Trophoblast cell (in vitro differentiated cells and primary cell): ENCODE results near the gene TRIM37.
A peak's percentile ranks its signal among the peaks of the same experiment; 100 is the strongest.
"Not testable (repeated sequence)": the region's sequence is repeated elsewhere in the genome, so short reads cannot be mapped to it uniquely, and the experiment has no call there.

Experiments used
- DNase-seq, 2 donors: peaks; one replicate each; pipeline ENCODE4 v3.0.0-alpha.2; 2016
- H2AFZ ChIP-seq: 2 replicates; pipeline ENCODE4 v1.6.1; 2013; ENCODE audit warnings: low read length, moderate library complexity, mild to moderate bottlenecking; ENCODE audit not compliant: insufficient read depth, poor library complexity
- H2AK5ac ChIP-seq: 2 replicates; pipeline ENCODE4 v1.6.1; 2013; ENCODE audit warnings: mild to moderate bottlenecking, low read length
- H2BK120ac ChIP-seq: 2 replicates; pipeline ENCODE4 v1.6.1; 2013; ENCODE audit warnings: low read length, mild to moderate bottlenecking, moderate library complexity; ENCODE audit not compliant: insufficient read depth, poor library complexity
- H2BK12ac ChIP-seq: 2 replicates; pipeline ENCODE4 v1.6.1; 2013; ENCODE audit warnings: mild to moderate bottlenecking, low read length, moderate library complexity
- H2BK5ac ChIP-seq: 2 replicates; pipeline ENCODE4 v1.6.1; 2013; ENCODE audit warnings: low read length, low read depth, moderate library complexity, mild to moderate bottlenecking; ENCODE audit not compliant: poor library complexity
- H3K14ac ChIP-seq: 2 replicates; pipeline ENCODE4 v1.6.1; 2013; ENCODE audit warnings: mild to moderate bottlenecking, low read length
- H3K18ac ChIP-seq: 2 replicates; pipeline ENCODE4 v1.6.1; 2013; ENCODE audit warnings: mild to moderate bottlenecking, low read length
- H3K23ac ChIP-seq: 2 replicates; pipeline ENCODE4 v1.6.1; 2013; ENCODE audit warnings: low read length
- H3K27ac ChIP-seq: 2 replicates; pipeline ENCODE4 v1.5.1; 2013; ENCODE audit warnings: low read depth, mild to moderate bottlenecking, inconsistent platforms, low read length, moderate library complexity
- H3K27me3 ChIP-seq: 2 replicates; pipeline ENCODE4 v1.6.1; 2013; ENCODE audit warnings: inconsistent platforms, mild to moderate bottlenecking, low read length, moderate library complexity; ENCODE audit not compliant: insufficient read depth
- H3K36me3 ChIP-seq, 2 experiments: 1 replicate in 1 of 2; 2 replicates in 1 of 2; pipeline ENCODE4 v1.6.1; 2013; ENCODE audit warnings: low read length in 2 of 2, mild to moderate bottlenecking in 2 of 2, moderate library complexity in 1 of 2; ENCODE audit not compliant: insufficient read depth in 2 of 2, control insufficient read depth in 1 of 2
- H3K4ac ChIP-seq: 2 replicates; pipeline ENCODE4 v1.6.1; 2013; ENCODE audit warnings: low read depth, mild to moderate bottlenecking, low read length, moderate library complexity
- H3K4me1 ChIP-seq, 2 experiments: 1 replicate in 1 of 2; 2 replicates in 1 of 2; pipeline ENCODE4 v1.6.1; 2013; ENCODE audit warnings: low read length in 2 of 2, mild to moderate bottlenecking in 2 of 2, moderate library complexity in 1 of 2; ENCODE audit not compliant: insufficient read depth in 2 of 2, control insufficient read depth in 1 of 2
- H3K4me2 ChIP-seq: 2 replicates; pipeline ENCODE4 v1.6.1; 2013; ENCODE audit warnings: inconsistent platforms, mild to moderate bottlenecking, low read length, moderate library complexity
- H3K4me3 ChIP-seq: 2 replicates; pipeline ENCODE4 v1.5.1; 2013; ENCODE audit warnings: mild to moderate bottlenecking, low read depth, low read length, inconsistent platforms
- H3K79me1 ChIP-seq: one replicate; pipeline ENCODE4 v1.6.1; 2013; ENCODE audit warnings: low read length
- H3K79me2 ChIP-seq: 2 replicates; pipeline ENCODE4 v1.6.1; 2013; ENCODE audit warnings: low read length, mild to moderate bottlenecking; ENCODE audit not compliant: control insufficient read depth, insufficient read depth, poor library complexity
- H3K9ac ChIP-seq: 2 replicates; pipeline ENCODE4 v1.6.1; 2013; ENCODE audit warnings: mild to moderate bottlenecking, low read length
- H3K9me3 ChIP-seq: 2 replicates; pipeline ENCODE4 v1.6.1; 2013; ENCODE audit warnings: low read depth, mild to moderate bottlenecking, control low read depth, inconsistent platforms, low read length; ENCODE audit not compliant: insufficient read depth
- H4K12ac ChIP-seq: 2 replicates; pipeline ENCODE4 v1.6.1; 2013; ENCODE audit warnings: low read depth, mild to moderate bottlenecking, low read length, moderate library complexity
- H4K8ac ChIP-seq: 2 replicates; pipeline ENCODE4 v1.6.1; 2013; ENCODE audit warnings: low read depth, mild to moderate bottlenecking, low read length, moderate library complexity
- H4K91ac ChIP-seq: one replicate; pipeline ENCODE4 v1.6.1; 2013; ENCODE audit warnings: low read depth, mild to moderate bottlenecking, low read length, moderate library complexity
- WGBS: extraction: QIAGEN DNeasy Blood & Tissue Kit; methylation state at CpG from one replicate; pipeline ENCODE4 v1.1.7; 2013; ENCODE audit warnings: missing lambda C conversion rate; ENCODE audit not compliant: insufficient read length, insufficient coverage; ENCODE audit errors: extremely low coverage; 5-methylcytosine and 5-hydroxymethylcytosine counted together

The TRIM37 gene

GRCh38 chr17:59093702-59094231 lies 12.9 kb downstream of the TRIM37 start:
- no peak overlapping the region for H3K4me2 ChIP-seq
- no peak overlapping the region for H3K27ac ChIP-seq
- H3K79me2 ChIP-seq = no peaks in the 10 kb centered on the region
- H3K9me3 ChIP-seq = no peaks in the 10 kb centered on the region
- no peak overlapping the region for H3K4me3 ChIP-seq
- no peak overlapping the region for H2BK12ac ChIP-seq
- H2AK5ac ChIP-seq = no peak overlapping the region
- H4K12ac ChIP-seq = no peak overlapping the region
- no peak overlapping the region for H3K18ac ChIP-seq
- no peak overlapping the region for H3K23ac ChIP-seq
- H2BK120ac ChIP-seq = no peak overlapping the region
- no peak overlapping the region for H3K9ac ChIP-seq
- H3K79me1 ChIP-seq = no peaks in the 10 kb centered on the region
- no peak overlapping the region for H4K8ac ChIP-seq
- peaks cover 3% of the 10 kb centered on the region in 2 experiments for H3K4me1 ChIP-seq
- DNase-seq = peak; percentile 91
- H3K27me3 ChIP-seq = no peaks in the 10 kb centered on the region
- no peak overlapping the region for H3K14ac ChIP-seq
- H3K36me3 ChIP-seq = peaks cover 7 to 14% of the 10 kb centered on the region in 2 experiments
- no peak overlapping the region for H2BK5ac ChIP-seq
- H4K91ac ChIP-seq = no peak overlapping the region
- H3K4ac ChIP-seq = no peak overlapping the region
- no peak overlapping the region for H2AFZ ChIP-seq
- WGBS = no CpG with 5 or more reads among the region's 8 CpGs

GRCh38 chr17:59093145-59093701 lies 13.5 kb downstream of the TRIM37 start:
- Histone ChIP-seq H3K4me1 (peaks cover 3% of the 10 kb centered on the region in 2 experiments), H3K79me1 (no peaks in the 10 kb centered on the region), H3K4me3 (no peak overlapping the region), H3K9ac (no peak overlapping the region), H2AFZ (no peak overlapping the region), H3K18ac (no peak overlapping the region), H2AK5ac (no peak overlapping the region), H4K12ac (no peak overlapping the region), H3K9me3 (no peaks in the 10 kb centered on the region), H2BK120ac (no peak overlapping the region), H3K79me2 (no peaks in the 10 kb centered on the region), H3K4ac (no peak overlapping the region), H4K91ac (no peak overlapping the region), H3K36me3 (peaks cover 9 to 16% of the 10 kb centered on the region in 2 experiments), H2BK12ac (no peak overlapping the region), H3K4me2 (no peak overlapping the region), H3K14ac (no peak overlapping the region), H3K27ac (no peak overlapping the region), H3K27me3 (no peaks in the 10 kb centered on the region), H4K8ac (no peak overlapping the region), H3K23ac (no peak overlapping the region), H2BK5ac (no peak overlapping the region)
- DNase-seq = no peak
- no CpG with 5 or more reads among the region's 4 CpGs for WGBS

GRCh38 chr17:59090593-59090992 lies 16.1 kb downstream of the TRIM37 start:
- not testable (repeated sequence) for H2BK12ac ChIP-seq, H3K23ac ChIP-seq, H3K79me1 ChIP-seq, H4K12ac ChIP-seq, H3K14ac ChIP-seq, H4K8ac ChIP-seq, H3K9ac ChIP-seq, H3K4me1 ChIP-seq, H3K9me3 ChIP-seq, H2BK5ac ChIP-seq, H3K27ac ChIP-seq, H3K18ac ChIP-seq, H2BK120ac ChIP-seq, H3K4me3 ChIP-seq, H3K27me3 ChIP-seq, H2AK5ac ChIP-seq, H3K4ac ChIP-seq, H3K4me2 ChIP-seq, H2AFZ ChIP-seq, DNase-seq, H4K91ac ChIP-seq, H3K79me2 ChIP-seq
- peaks cover 9 to 14% of the 10 kb centered on the region in 2 experiments for H3K36me3 ChIP-seq
- WGBS = no CpG with 5 or more reads among the region's 12 CpGs

- H3K27ac ChIP-seq = no peak overlapping the region
- H3K36me3 ChIP-seq = peaks cover 8% of the 10 kb centered on the region in 2 experiments
- no peak overlapping the region for H3K14ac ChIP-seq
- H2BK120ac ChIP-seq = no peak overlapping the region
- DNase-seq = no peak
- no CpG with 5 or more reads among the region's 4 CpGs for whole genome bisulfite sequencing
- no peak overlapping the region for H2BK5ac ChIP-seq
- no peaks in the 10 kb centered on the region for H3K79me1 ChIP-seq
- no peak overlapping the region for H4K12ac ChIP-seq
- no peak overlapping the region for H3K23ac ChIP-seq
- no peak overlapping the region for H3K18ac ChIP-seq
- no peak overlapping the region for H3K4me2 ChIP-seq
- H2AK5ac ChIP-seq = no peak overlapping the region
- H3K9me3 ChIP-seq = no peaks in the 10 kb centered on the region
- H3K4me3 ChIP-seq = no peak overlapping the region
- no peak overlapping the region for H3K4ac ChIP-seq
- no peaks in the 10 kb centered on the region for H3K27me3 ChIP-seq
- H3K4me1 ChIP-seq = peaks cover 3% of the 10 kb centered on the region in 2 experiments
- no peak overlapping the region for H3K9ac ChIP-seq
- H2AFZ ChIP-seq = no peak overlapping the region
- no peaks in the 10 kb centered on the region for H3K79me2 ChIP-seq
- H4K91ac ChIP-seq = no peak overlapping the region
- no peak overlapping the region for H2BK12ac ChIP-seq
- no peak overlapping the region for H4K8ac ChIP-seq
These were observed 22.5 kb downstream of the TRIM37 start for GRCh38 chr17:59084154-59084553.
